Upper lobe of right lung (tissue), 1 donor: ENCODE measurements around the gene SPRY4. TPM values are rescaled to one million over a fixed set of nuclear protein-coding genes. Genes with fewer than 3 reads are reported as not detected.
A peak's percentile ranks its signal among the peaks of the same experiment; 100 is the strongest.

Experiments
- ATAC-seq: fragments of 200-7000 bp; cut with Tn5 transposase; one replicate; pipeline ENCODE4 v1.9.1; 2020; ENCODE audit warnings: mild to moderate bottlenecking, moderate library complexity
- DNase-seq: peaks from one replicate; pipeline ENCODE4 v3.0.0-alpha.2; 2020
- H3K27ac ChIP-seq: fragments of 200-600 bp; one replicate; pipeline ENCODE4 v1.8.0; 2022
- H3K27me3 ChIP-seq: fragments of 200-600 bp; one replicate; pipeline ENCODE4 v1.8.0; 2022; ENCODE audit warnings: mild to moderate bottlenecking
- H3K36me3 ChIP-seq: fragments of 200-600 bp; one replicate; pipeline ENCODE4 v1.8.0; 2022
- H3K4me1 ChIP-seq: fragments of 200-600 bp; one replicate; pipeline ENCODE4 v1.8.0; 2022
- H3K4me3 ChIP-seq: fragments of 200-600 bp; one replicate; pipeline ENCODE4 v1.8.0; 2022; ENCODE audit warnings: mild to moderate bottlenecking
- H3K9me3 ChIP-seq: fragments of 200-600 bp; one replicate; pipeline ENCODE4 v1.8.0; 2022
- CTCF ChIP-seq: fragments of 200-600 bp; IDR thresholded peaks from one replicate; pipeline ENCODE4 v1.8.0; 2022; ENCODE audit warnings: antibody characterized with exemption
- intact Hi-C: fragments of 100-400 bp; cut with DNase I; formaldehyde crosslinking; loops from one replicate; pipeline ENCODE4 v1.11.0; 2022
- total RNA-seq: library from RNA; stranded (reverse); fragmentation: NEBNext Ultra II Directional; extraction: Animal tissue kit (Norgen Biotek cat#: 25700); gene quantifications from one replicate; pipeline ENCODE4 v1.2.1, GENCODE V29; 2021
- donor health status: DM: no; HTN: yes; CAD: no; lungs with severe emphysema.

The SPRY4 gene
- total RNA-seq, 1 donor from 2014 or later, result 89.8 TPM

- TF ChIP-seq CTCF, result no peak
- Histone ChIP-seq H3K27me3 (no peaks in the 10 kb centered on the region), H3K36me3 (peaks cover 39% of the 10 kb centered on the region), H3K27ac (peak overlapping the region; percentile 42), H3K4me1 (peaks cover 90% of the 10 kb centered on the region), H3K4me3 (no peak overlapping the region), H3K9me3 (no peaks in the 10 kb centered on the region)
- ATAC-seq (no peak), DNase-seq (no peak)
- intact Hi-C loops, result no loop called here
These were observed 7.6 kb downstream of the SPRY4 start for GRCh38 chr5:142317173-142317572.

GRCh38 chr5:142316681-142317080, 8.1 kb downstream of the SPRY4 start:
- Histone ChIP-seq H3K9me3 (no peaks in the 10 kb centered on the region), H3K4me3 (no peak overlapping the region), H3K4me1 (peaks cover 85% of the 10 kb centered on the region), H3K36me3 (peaks cover 43% of the 10 kb centered on the region), H3K27ac (peak overlapping the region; percentile 42), H3K27me3 (no peaks in the 10 kb centered on the region)
- no peak for ATAC-seq
- intact Hi-C loops, result no loop called here
- DNase-seq, result no peak
- no peak for TF ChIP-seq CTCF

- Histone ChIP-seq H3K4me3 (no peak overlapping the region), H3K9me3 (no peaks in the 10 kb centered on the region), H3K27me3 (no peaks in the 10 kb centered on the region), H3K27ac (peak overlapping the region; percentile 42), H3K4me1 (peaks cover 79% of the 10 kb centered on the region), H3K36me3 (peaks cover 46% of the 10 kb centered on the region)
- ATAC-seq (no peak), DNase-seq (no peak)
- intact Hi-C loops, result no loop called here
- TF ChIP-seq CTCF, result no peak
These were observed 8.8 kb downstream of the SPRY4 start for GRCh38 chr5:142316051-142316450.

GRCh38 chr5:142315096-142315900, 9.5 kb downstream of the SPRY4 start:
- DNase-seq (no peak), ATAC-seq (no peak)
- no peaks in the 10 kb centered on the region for H3K27me3 ChIP-seq
- no peaks in the 10 kb centered on the region for H3K9me3 ChIP-seq
- H3K27ac ChIP-seq, result no peak overlapping the region
- peaks cover 53% of the 10 kb centered on the region for H3K36me3 ChIP-seq
- peaks cover 73% of the 10 kb centered on the region for H3K4me1 ChIP-seq
- intact Hi-C loops, result no loop called here
- no peak for TF ChIP-seq CTCF
- no peak overlapping the region for H3K4me3 ChIP-seq

- Histone ChIP-seq H3K4me3 (no peak overlapping the region), H3K9me3 (no peaks in the 10 kb centered on the region), H3K27ac (no peak overlapping the region), H3K27me3 (no peaks in the 10 kb centered on the region), H3K4me1 (peaks cover 66% of the 10 kb centered on the region), H3K36me3 (peaks cover 57% of the 10 kb centered on the region)
- intact Hi-C loops, result no loop called here
- TF ChIP-seq CTCF, result no peak
- DNase-seq (peak; percentile 61), ATAC-seq (peak; percentile 10)
These were observed 10.2 kb downstream of the SPRY4 start for GRCh38 chr5:142314606-142315005.
